ENCODE results near the gene KRTAP9-3.
"Not testable (repeated sequence)": the region's sequence is repeated elsewhere in the genome, so short reads cannot be mapped to it uniquely, and the experiment has no call there.

The KRTAP9-3 gene

GRCh38 chr17:41226051-41226450 lies 6.2 kb upstream of the KRTAP9-3 start:
- Histone ChIP-seq H3K27ac (ENCODE audit: low read depth, low read length) (no peak overlapping the region), H3K36me3 (ENCODE audit: control insufficient read depth, insufficient read depth, low read length) (no peaks in the 10 kb centered on the region), H3K9ac (ENCODE audit: low read length) (no peak overlapping the region), H3K4me3 (ENCODE audit: low read length) (no peak overlapping the region), H3K27me3 (ENCODE audit: control insufficient read depth, insufficient read depth, low read length) (peaks cover 2% of the 10 kb centered on the region), H3K4me1 (ENCODE audit: control insufficient read depth, insufficient read depth, low read length) (no peaks in the 10 kb centered on the region)

GRCh38 chr17:41226598-41227095 lies 5.6 kb upstream of the KRTAP9-3 start, which contains the start of gene KRTAP9-2:
TSS of gene KRTAP9-2 (plus strand) at chr17:41226648. CDS start at chr17:41226655, 7 bp downstream.
- not testable (repeated sequence) for H3K27ac ChIP-seq (ENCODE audit: low read depth, low read length); H3K36me3 ChIP-seq (ENCODE audit: control insufficient read depth, insufficient read depth, low read length); H3K27me3 ChIP-seq (ENCODE audit: control insufficient read depth, insufficient read depth, low read length); H3K4me1 ChIP-seq (ENCODE audit: control insufficient read depth, insufficient read depth, low read length); H3K4me3 ChIP-seq (ENCODE audit: low read length); H3K9ac ChIP-seq (ENCODE audit: low read length)

GRCh38 chr17:41230094-41230493 lies 2.2 kb upstream of the KRTAP9-3 start:
- no peaks in the 10 kb centered on the region for H3K36me3 ChIP-seq (ENCODE audit: control insufficient read depth, insufficient read depth, low read length)
- no peak overlapping the region for H3K27ac ChIP-seq (ENCODE audit: low read depth, low read length)
- H3K27me3 ChIP-seq (ENCODE audit: control insufficient read depth, insufficient read depth, low read length), result peaks cover 2% of the 10 kb centered on the region
- H3K4me1 ChIP-seq (ENCODE audit: control insufficient read depth, insufficient read depth, low read length), result no peaks in the 10 kb centered on the region
- no peak overlapping the region for H3K9ac ChIP-seq (ENCODE audit: low read length)
- H3K4me3 ChIP-seq (ENCODE audit: low read length), result no peak overlapping the region

- Histone ChIP-seq H3K36me3 (ENCODE audit: control insufficient read depth, insufficient read depth, low read length) (no peaks in the 10 kb centered on the region), H3K27ac (ENCODE audit: low read depth, low read length) (no peak overlapping the region), H3K4me1 (ENCODE audit: control insufficient read depth, insufficient read depth, low read length) (no peaks in the 10 kb centered on the region), H3K4me3 (ENCODE audit: low read length) (no peak overlapping the region), H3K9ac (ENCODE audit: low read length) (no peak overlapping the region), H3K27me3 (ENCODE audit: control insufficient read depth, insufficient read depth, low read length) (no peaks in the 10 kb centered on the region)
Measured at GRCh38 chr17:41231731-41232130, 518 bp upstream of the KRTAP9-3 start.

- not testable (repeated sequence) for H3K27me3 ChIP-seq (ENCODE audit: control insufficient read depth, insufficient read depth, low read length); H3K36me3 ChIP-seq (ENCODE audit: control insufficient read depth, insufficient read depth, low read length); H3K9ac ChIP-seq (ENCODE audit: low read length); H3K4me3 ChIP-seq (ENCODE audit: low read length); H3K27ac ChIP-seq (ENCODE audit: low read depth, low read length); H3K4me1 ChIP-seq (ENCODE audit: control insufficient read depth, insufficient read depth, low read length)
Measured at GRCh38 chr17:41237116-41237515, 4.9 kb downstream of the KRTAP9-3 start.

GRCh38 chr17:41237949-41238437 lies 5.7 kb downstream of the KRTAP9-3 start, which contains the start of gene KRTAP9-8:
TSS of gene KRTAP9-8 (plus strand) at chr17:41237999. CDS start at chr17:41238052, 53 bp downstream.
- H3K27me3 ChIP-seq (ENCODE audit: control insufficient read depth, insufficient read depth, low read length); H3K36me3 ChIP-seq (ENCODE audit: control insufficient read depth, insufficient read depth, low read length); H3K4me3 ChIP-seq (ENCODE audit: low read length); H3K4me1 ChIP-seq (ENCODE audit: control insufficient read depth, insufficient read depth, low read length); H3K27ac ChIP-seq (ENCODE audit: low read depth, low read length); H3K9ac ChIP-seq (ENCODE audit: low read length): not testable (repeated sequence)

GRCh38 chr17:41246995-41247787 lies 14.9 kb downstream of the KRTAP9-3 start:
- not testable (repeated sequence) for H3K27ac ChIP-seq (ENCODE audit: low read depth, low read length); H3K4me3 ChIP-seq (ENCODE audit: low read length); H3K4me1 ChIP-seq (ENCODE audit: control insufficient read depth, insufficient read depth, low read length); H3K36me3 ChIP-seq (ENCODE audit: control insufficient read depth, insufficient read depth, low read length); H3K9ac ChIP-seq (ENCODE audit: low read length); H3K27me3 ChIP-seq (ENCODE audit: control insufficient read depth, insufficient read depth, low read length)

- not testable (repeated sequence) for H3K36me3 ChIP-seq (ENCODE audit: control insufficient read depth, insufficient read depth, low read length); H3K4me1 ChIP-seq (ENCODE audit: control insufficient read depth, insufficient read depth, low read length); H3K27ac ChIP-seq (ENCODE audit: low read depth, low read length); H3K27me3 ChIP-seq (ENCODE audit: control insufficient read depth, insufficient read depth, low read length); H3K4me3 ChIP-seq (ENCODE audit: low read length); H3K9ac ChIP-seq (ENCODE audit: low read length)
Measured at GRCh38 chr17:41249637-41250240, 17.5 kb downstream of the KRTAP9-3 start, which contains the start of gene KRTAP9-4. TSS of gene KRTAP9-4 (plus strand) at chr17:41249687. CDS start at chr17:41249721, 34 bp downstream.

GRCh38 chr17:41251261-41251660 lies 19.0 kb downstream of the KRTAP9-3 start:
- Histone ChIP-seq H3K4me3 (ENCODE audit: low read length) (no peak overlapping the region), H3K4me1 (ENCODE audit: control insufficient read depth, insufficient read depth, low read length) (no peaks in the 10 kb centered on the region), H3K9ac (ENCODE audit: low read length) (no peak overlapping the region), H3K36me3 (ENCODE audit: control insufficient read depth, insufficient read depth, low read length) (no peaks in the 10 kb centered on the region), H3K27me3 (ENCODE audit: control insufficient read depth, insufficient read depth, low read length) (no peaks in the 10 kb centered on the region), H3K27ac (ENCODE audit: low read depth, low read length) (no peak overlapping the region)

GRCh38 chr17:41254861-41255260 lies 22.6 kb downstream of the KRTAP9-3 start:
- no peak overlapping the region for H3K27ac ChIP-seq (ENCODE audit: low read depth, low read length)
- no peaks in the 10 kb centered on the region for H3K4me1 ChIP-seq (ENCODE audit: control insufficient read depth, insufficient read depth, low read length)
- no peaks in the 10 kb centered on the region for H3K36me3 ChIP-seq (ENCODE audit: control insufficient read depth, insufficient read depth, low read length)

GRCh38 chr17:41255381-41256290 lies 23.4 kb downstream of the KRTAP9-3 start, which contains the start of gene KRTAP9-9:
TSS of gene KRTAP9-9 (plus strand) at chr17:41255384.
- H3K4me3 ChIP-seq (ENCODE audit: low read length); H3K27me3 ChIP-seq (ENCODE audit: control insufficient read depth, insufficient read depth, low read length); H3K27ac ChIP-seq (ENCODE audit: low read depth, low read length); H3K9ac ChIP-seq (ENCODE audit: low read length); H3K4me1 ChIP-seq (ENCODE audit: control insufficient read depth, insufficient read depth, low read length); H3K36me3 ChIP-seq (ENCODE audit: control insufficient read depth, insufficient read depth, low read length): not testable (repeated sequence)

More at GRCh38 chr17:41254861-41255260, 22.6 kb downstream of the KRTAP9-3 start:
- Histone ChIP-seq H3K27me3 (ENCODE audit: control insufficient read depth, insufficient read depth, low read length) (no peaks in the 10 kb centered on the region), H3K4me3 (ENCODE audit: low read length) (no peak overlapping the region), H3K9ac (ENCODE audit: low read length) (no peak overlapping the region)

- no peaks in the 10 kb centered on the region for H3K4me1 ChIP-seq (ENCODE audit: control insufficient read depth, insufficient read depth, low read length)
- H3K36me3 ChIP-seq (ENCODE audit: control insufficient read depth, insufficient read depth, low read length), result no peaks in the 10 kb centered on the region
- H3K4me3 ChIP-seq (ENCODE audit: low read length), result no peak overlapping the region
- no peak overlapping the region for H3K9ac ChIP-seq (ENCODE audit: low read length)
- H3K27ac ChIP-seq (ENCODE audit: low read depth, low read length), result no peak overlapping the region
- H3K27me3 ChIP-seq (ENCODE audit: control insufficient read depth, insufficient read depth, low read length), result no peaks in the 10 kb centered on the region
Measured at GRCh38 chr17:41256291-41256685, 24.0 kb downstream of the KRTAP9-3 start.

Measured in rectal smooth muscle tissue (tissue), 1 donor.